Omental fat pad (tissue), 4 donors: ENCODE results near the gene TEX101. TPM values are rescaled to one million over a fixed set of nuclear protein-coding genes. Genes with fewer than 3 reads are reported as not detected.
"Not testable (repeated sequence)": the region's sequence is repeated elsewhere in the genome, so short reads cannot be mapped to it uniquely, and the experiment has no call there.

Source experiments
- ATAC-seq: fragments of 150-250 bp; one replicate; pipeline ENCODE4 v1.9.1; 2016; ENCODE audit warnings: mild to moderate bottlenecking, moderate library complexity; ENCODE audit not compliant: low FRiP score
- DNase-seq: peaks from one replicate; pipeline ENCODE4 v3.0.0-alpha.2; 2019; ENCODE audit warnings: low spot score
- CTCF ChIP-seq, 3 donors: fragments of 450-650 bp; IDR thresholded peaks; one replicate each; pipeline ENCODE4 v1.5.1; 2016 to 2017; ENCODE audit warnings: antibody characterized with exemption in 3 of 3, mild to moderate bottlenecking in 3 of 3, moderate library complexity in 2 of 3
- total RNA-seq, 4 donors: library from RNA; depleted of rRNA; stranded (reverse); fragments of >200 nt; gene quantifications; one replicate each; pipeline ENCODE4 v1.1.0, GENCODE V29; 2016

The TEX101 gene
- total RNA-seq, 4 donors from 2014 or later: not detected

- no peak for TF ChIP-seq CTCF (IDR thresholded peaks at IDR 0.05)
- ATAC-seq (no peak), DNase-seq (no peak)
Measured at GRCh38 chr19:43438291-43439031, 23.8 kb downstream of the TEX101 start.

- no peak for TF ChIP-seq CTCF (IDR thresholded peaks at IDR 0.05)
- no peak for ATAC-seq
- no peak for DNase-seq
Measured at GRCh38 chr19:43439032-43439708, 24.5 kb downstream of the TEX101 start.

- TF ChIP-seq CTCF (IDR thresholded peaks at IDR 0.05): no peak
- ATAC-seq: no peak
Measured at GRCh38 chr19:43439709-43440063, 25.0 kb downstream of the TEX101 start.

GRCh38 chr19:43441716-43442115 is 27.0 kb downstream of the TEX101 start:
- ATAC-seq: no peak
- TF ChIP-seq CTCF (IDR thresholded peaks at IDR 0.05): no peak
- no peak for DNase-seq

More at GRCh38 chr19:43439709-43440063, 25.0 kb downstream of the TEX101 start:
- no peak for DNase-seq

GRCh38 chr19:43444091-43444490 is 29.4 kb downstream of the TEX101 start:
- not testable (repeated sequence) for DNase-seq, ATAC-seq

GRCh38 chr19:43444531-43445287 is 30.0 kb downstream of the TEX101 start:
- DNase-seq: no peak
- no peak for TF ChIP-seq CTCF (IDR thresholded peaks at IDR 0.05)
- no peak for ATAC-seq

- DNase-seq: no peak
- no peak for TF ChIP-seq CTCF (IDR thresholded peaks at IDR 0.05)
- ATAC-seq: no peak
Measured at GRCh38 chr19:43445426-43445825, 30.7 kb downstream of the TEX101 start.
